H9 (cell line): Measurements from ENCODE around the gene AFDN. TPM values are rescaled to one million over a fixed set of nuclear protein-coding genes. Genes with fewer than 3 reads are reported as not detected.
A peak's percentile ranks its signal among the peaks of the same experiment; 100 is the strongest.

Experiments used
- DNase-seq: peaks from one replicate; pipeline ENCODE4 v3.0.0-alpha.2; 2017
- H2AFZ ChIP-seq: one replicate; pipeline ENCODE4 v1.6.1; 2013; ENCODE audit warnings: mild to moderate bottlenecking, low read length, control low read depth, moderate library complexity
- H2AK5ac ChIP-seq: 2 replicates; pipeline ENCODE4 v1.6.1; 2013; ENCODE audit warnings: low read length, control low read depth, mixed read lengths; ENCODE audit not compliant: insufficient read length
- H2BK120ac ChIP-seq: one replicate; pipeline ENCODE4 v1.6.1; 2013; ENCODE audit warnings: low read depth, mild to moderate bottlenecking, low read length, control low read depth, inconsistent platforms; ENCODE audit not compliant: poor library complexity, severe bottlenecking
- H2BK12ac ChIP-seq: 2 replicates; pipeline ENCODE4 v1.6.1; 2013; ENCODE audit warnings: low read length, control low read depth, mixed read lengths, low read depth; ENCODE audit not compliant: insufficient read length
- H2BK15ac ChIP-seq: 2 replicates; pipeline ENCODE4 v1.6.1; 2013; ENCODE audit warnings: low read depth, low read length, control low read depth
- H2BK20ac ChIP-seq: one replicate; pipeline ENCODE4 v1.6.1; 2013; ENCODE audit warnings: low read depth, mild to moderate bottlenecking, low read length, control low read depth, inconsistent platforms; ENCODE audit not compliant: poor library complexity, severe bottlenecking
- H2BK5ac ChIP-seq: 2 replicates; pipeline ENCODE4 v1.6.1; 2013; ENCODE audit warnings: low read length, control low read depth, mixed read lengths; ENCODE audit not compliant: insufficient read length
- H3K14ac ChIP-seq: 2 replicates; pipeline ENCODE4 v1.6.1; 2013; ENCODE audit warnings: low read length, control low read depth; ENCODE audit not compliant: insufficient read depth
- H3K18ac ChIP-seq: 2 replicates; pipeline ENCODE4 v1.6.1; 2013; ENCODE audit warnings: low read depth, mild to moderate bottlenecking, mixed read lengths, low read length, control low read depth; ENCODE audit not compliant: insufficient read length
- H3K23ac ChIP-seq: 2 replicates; pipeline ENCODE4 v1.6.1; 2013; ENCODE audit warnings: low read length, control low read depth, mixed read lengths, low read depth; ENCODE audit not compliant: insufficient read length
- H3K23me2 ChIP-seq: 2 replicates; pipeline ENCODE4 v1.6.1; 2013; ENCODE audit warnings: low read depth, mild to moderate bottlenecking, mixed read lengths, low read length, control low read depth; ENCODE audit not compliant: insufficient read length, poor library complexity, severe bottlenecking
- H3K27ac ChIP-seq: 2 replicates; pipeline ENCODE4 v1.5.1; 2013; ENCODE audit warnings: low read length, control low read depth, mixed read lengths, low read depth; ENCODE audit not compliant: insufficient read length
- H3K27me3 ChIP-seq: 2 replicates; pipeline ENCODE4 v1.6.1; 2013; ENCODE audit warnings: low read length, control low read depth, inconsistent platforms; ENCODE audit not compliant: insufficient read depth
- H3K4ac ChIP-seq: 2 replicates; pipeline ENCODE4 v1.6.1; 2013; ENCODE audit warnings: low read depth, mild to moderate bottlenecking, control low read depth, inconsistent platforms, low read length, moderate library complexity
- H3K4me1 ChIP-seq: 2 replicates; pipeline ENCODE4 v1.6.1; 2013; ENCODE audit warnings: low read length, control low read depth, inconsistent platforms; ENCODE audit not compliant: insufficient read depth
- H3K4me2 ChIP-seq: 2 replicates; pipeline ENCODE4 v1.6.1; 2013; ENCODE audit warnings: low read length, control low read depth, mixed read lengths; ENCODE audit not compliant: insufficient read length, insufficient read depth
- H3K56ac ChIP-seq: 2 replicates; pipeline ENCODE4 v1.6.1; 2013; ENCODE audit warnings: low read depth, mild to moderate bottlenecking, mixed read lengths, low read length, control low read depth; ENCODE audit not compliant: insufficient read length
- H3K79me1 ChIP-seq: 2 replicates; pipeline ENCODE4 v1.6.1; 2013; ENCODE audit warnings: low read depth, mild to moderate bottlenecking, moderate library complexity, low read length, control low read depth, inconsistent platforms; ENCODE audit not compliant: insufficient read depth, poor library complexity, severe bottlenecking
- H3K79me2 ChIP-seq: 2 replicates; pipeline ENCODE4 v1.6.1; 2013; ENCODE audit warnings: low read length, control low read depth, inconsistent platforms; ENCODE audit not compliant: insufficient read depth
- H3K9ac ChIP-seq: 2 replicates; pipeline ENCODE4 v1.6.1; 2013; ENCODE audit warnings: low read length, control low read depth, mixed read lengths; ENCODE audit not compliant: insufficient read length; ENCODE audit errors: extremely low read depth
- H3K9me3 ChIP-seq: one replicate; pipeline ENCODE4 v1.6.1; 2013; ENCODE audit warnings: low read depth, low read length, inconsistent platforms; ENCODE audit not compliant: control insufficient read depth
- H3T11ph ChIP-seq: one replicate; pipeline ENCODE4 v1.6.1; 2013; ENCODE audit warnings: mild to moderate bottlenecking, low read length, control low read depth, inconsistent platforms
- H4K20me1 ChIP-seq: one replicate; pipeline ENCODE4 v1.6.1; 2013; ENCODE audit not compliant: control insufficient read depth, insufficient read length, insufficient read depth
- H4K5ac ChIP-seq: 2 replicates; pipeline ENCODE4 v1.6.1; 2013; ENCODE audit warnings: low read depth, mild to moderate bottlenecking, mixed read lengths, low read length, control low read depth; ENCODE audit not compliant: insufficient read length
- H4K8ac ChIP-seq: replicated peaks from 2 replicates; pipeline ENCODE4 v1.6.1; 2013; ENCODE audit warnings: low read length, control low read depth, mixed read lengths, low read depth; ENCODE audit not compliant: insufficient read length
- H4K91ac ChIP-seq: 2 replicates; pipeline ENCODE4 v1.6.1; 2013; ENCODE audit warnings: low read depth, mild to moderate bottlenecking, moderate library complexity, mixed read lengths, low read length, control low read depth; ENCODE audit not compliant: insufficient read length
- H3K27ac Mint-ChIP-seq, 3 experiments: 2 replicates in 2 of 3; 3 replicates in 1 of 3; pipeline ENCODE4 v1.8.0; 2020 to 2021; ENCODE audit warnings: mixed read lengths in 3 of 3, mild to moderate bottlenecking in 1 of 3, moderate library complexity in 1 of 3
- H3K27me3 Mint-ChIP-seq: 2 replicates; pipeline ENCODE4 v1.8.0; 2021; ENCODE audit warnings: low read depth, mild to moderate bottlenecking, moderate library complexity, mixed read lengths
- H3K36me3 Mint-ChIP-seq, 3 experiments: 2 replicates in 2 of 3; 3 replicates in 1 of 3; pipeline ENCODE4 v1.8.0; 2020 to 2021; ENCODE audit warnings: low read depth in 3 of 3, mixed read lengths in 3 of 3; ENCODE audit not compliant: insufficient read depth in 1 of 3
- H3K4me1 Mint-ChIP-seq, 2 experiments: 2 replicates each; pipeline ENCODE4 v1.8.0; 2020; ENCODE audit warnings: mixed read lengths in 2 of 2
- H3K4me3 Mint-ChIP-seq, 2 experiments: 2 replicates in 1 of 2; 3 replicates in 1 of 2; pipeline ENCODE4 v1.8.0; 2020 to 2021; ENCODE audit warnings: mild to moderate bottlenecking in 2 of 2, mixed read lengths in 2 of 2, moderate library complexity in 1 of 2
- H3K9me3 Mint-ChIP-seq, 2 experiments: 2 replicates in 1 of 2; 3 replicates in 1 of 2; pipeline ENCODE4 v1.8.0; 2020; ENCODE audit warnings: mild to moderate bottlenecking in 2 of 2, mixed read lengths in 2 of 2, moderate library complexity in 1 of 2
- CTCF ChIP-seq: fragments of 200-600 bp; sonication (generic); conservative IDR thresholded peaks from 3 replicates; pipeline ENCODE4 v1.8.0; 2021; ENCODE audit warnings: antibody characterized with exemption, mild to moderate bottlenecking
- WGBS: extraction: QIAGEN DNeasy Blood & Tissue Kit; methylation state at CpG from one replicate; pipeline ENCODE4 v1.1.7; 2013; ENCODE audit warnings: missing lambda C conversion rate, low lambda C conversion rate, mixed read lengths; ENCODE audit not compliant: insufficient read length; ENCODE audit errors: extremely low coverage; 5-methylcytosine and 5-hydroxymethylcytosine counted together
- total RNA-seq: library from RNA; stranded (reverse); gene quantifications from 2 replicates; pipeline ENCODE4 v1.2.1, GENCODE V29; 2021

Gene AFDN
- total RNA-seq, 1 experiment from 2014 or later = 157 TPM

GRCh38 chr6:167933847-167934246 lies 107.1 kb downstream of the AFDN start:
- H4K91ac ChIP-seq = no peak overlapping the region
- H3K9ac ChIP-seq = no peak overlapping the region
- no peak overlapping the region for H3K18ac ChIP-seq
- Mint-ChIP-seq H3K27me3 (no peaks in the 10 kb centered on the region), H3K27ac (peak overlapping the region in 1 of 3 experiments; percentile 18; a peak in 1 of 7 replicates), H3K36me3 (peaks cover 6 to 46% (median 42%) of the 10 kb centered on the region in 3 experiments; a peak in 6 of 7 replicates), H3K9me3 (no peaks in the 10 kb centered on the region), H3K4me1 (peaks cover 4 to 5% of the 10 kb centered on the region in 2 experiments; a peak in 3 of 4 replicates), H3K4me3 (no peak overlapping the region)
- no peak for DNase-seq
- no peaks in the 10 kb centered on the region for H4K20me1 ChIP-seq
- H2BK120ac ChIP-seq = no peak overlapping the region
- H3K56ac ChIP-seq = no peak overlapping the region
- H3K79me1 ChIP-seq = peaks cover 5% of the 10 kb centered on the region
- no peaks in the 10 kb centered on the region for H3K27me3 ChIP-seq
- H2AFZ ChIP-seq = no peak overlapping the region
- H2BK20ac ChIP-seq = no peak overlapping the region
- no peaks in the 10 kb centered on the region for H3K9me3 ChIP-seq
- H3K4ac ChIP-seq = no peak overlapping the region
- H2BK15ac ChIP-seq = no peak overlapping the region
- no peak overlapping the region for H2BK5ac ChIP-seq
- H2AK5ac ChIP-seq = no peak overlapping the region
- H3K79me2 ChIP-seq = no peaks in the 10 kb centered on the region
- H3K23ac ChIP-seq = no peak overlapping the region
- no peak overlapping the region for H3K27ac ChIP-seq
- no peak overlapping the region for H4K5ac ChIP-seq
- no peak overlapping the region for H4K8ac ChIP-seq
- no peak overlapping the region; the same call in 1 of the 2 replicates for H3K14ac ChIP-seq
- no peak for TF ChIP-seq CTCF
- H2BK12ac ChIP-seq = no peak overlapping the region
- no CpG with 5 or more reads among the region's 7 CpGs for WGBS
- no peak overlapping the region for H3K4me2 ChIP-seq
- H3K23me2 ChIP-seq = no peaks in the 10 kb centered on the region
- H3K4me1 ChIP-seq = peaks cover 4% of the 10 kb centered on the region; the same call in 1 of the 2 replicates
- no peak overlapping the region for H3T11ph ChIP-seq
